GM23338 (cell line): ENCODE results near the gene CCDC146. TPM values are rescaled to one million over a fixed set of nuclear protein-coding genes. Genes with fewer than 3 reads are reported as not detected.
"Not testable (repeated sequence)": the region's sequence is repeated elsewhere in the genome, so short reads cannot be mapped to it uniquely, and the experiment has no call there.

Experiments used
- ATAC-seq: fragments of 200-7000 bp; cut with Tn5 transposase; 3 replicates; pipeline ENCODE4 v1.9.1; 2020
- DNase-seq: peaks from one replicate; pipeline ENCODE4 v3.0.0-alpha.2; 2015; ENCODE audit warnings: low spot score
- H2AFZ ChIP-seq: fragments of 200-600 bp; sonication (generic); 2 replicates; pipeline ENCODE4 v1.8.0; 2016; ENCODE audit warnings: antibody characterized with exemption, mild to moderate bottlenecking, moderate library complexity
- H3F3A ChIP-seq: fragments of 200-600 bp; sonication (generic); replicated peaks from 2 replicates; pipeline ENCODE4 v1.8.0; 2017; ENCODE audit warnings: antibody characterized with exemption, mixed run types, low read depth
- H3K27ac ChIP-seq: fragments of 200-600 bp; sonication (generic); 2 replicates; pipeline ENCODE4 v1.6.1; 2016; ENCODE audit warnings: low read depth
- H3K27me3 ChIP-seq: fragments of 200-600 bp; sonication (generic); 2 replicates; pipeline ENCODE4 v1.8.0; 2016; ENCODE audit warnings: mild to moderate bottlenecking, mixed run types, moderate library complexity; ENCODE audit not compliant: insufficient read depth
- H3K36me3 ChIP-seq: fragments of 200-600 bp; sonication (generic); 2 replicates; pipeline ENCODE4 v1.8.0; 2016; ENCODE audit warnings: mild to moderate bottlenecking; ENCODE audit not compliant: insufficient read depth
- H3K4me1 ChIP-seq: fragments of 200-600 bp; sonication (generic); 2 replicates; pipeline ENCODE4 v1.8.0; 2016; ENCODE audit warnings: mild to moderate bottlenecking, moderate library complexity; ENCODE audit not compliant: insufficient read depth
- H3K4me2 ChIP-seq: fragments of 200-600 bp; sonication (generic); 2 replicates; pipeline ENCODE4 v1.7.1; 2017; ENCODE audit warnings: mixed run types
- H3K4me3 ChIP-seq: fragments of 200-600 bp; sonication (generic); 2 replicates; pipeline ENCODE4 v1.6.1; 2016; ENCODE audit warnings: mixed run types
- H3K79me2 ChIP-seq: fragments of 200-600 bp; sonication (generic); replicated peaks from 2 replicates; pipeline ENCODE4 v1.8.0; 2017; ENCODE audit warnings: mild to moderate bottlenecking; ENCODE audit not compliant: insufficient read depth
- H3K9me2 ChIP-seq: fragments of 200-600 bp; sonication (generic); 2 replicates; pipeline ENCODE4 v1.8.0; 2017; ENCODE audit not compliant: insufficient read depth
- H4K20me1 ChIP-seq: fragments of 200-600 bp; sonication (generic); replicated peaks from 2 replicates; pipeline ENCODE4 v1.8.0; 2017; ENCODE audit warnings: mild to moderate bottlenecking; ENCODE audit not compliant: insufficient read depth
- H3K27ac Mint-ChIP-seq: 2 replicates; pipeline ENCODE4 v1.8.0; 2020; ENCODE audit warnings: inconsistent platforms, mild to moderate bottlenecking, moderate library complexity, mixed read lengths
- H3K27me3 Mint-ChIP-seq: 3 replicates; pipeline ENCODE4 v1.8.0; 2022; ENCODE audit warnings: low read depth, mild to moderate bottlenecking, moderate library complexity, mixed read lengths, inconsistent platforms; ENCODE audit not compliant: insufficient read depth, poor library complexity
- H3K36me3 Mint-ChIP-seq: 3 replicates; pipeline ENCODE4 v1.8.0; 2021; ENCODE audit warnings: low read depth, mild to moderate bottlenecking, inconsistent platforms, moderate library complexity, mixed read lengths
- H3K4me1 Mint-ChIP-seq: 3 replicates; pipeline ENCODE4 v1.8.0; 2020; ENCODE audit warnings: mild to moderate bottlenecking, inconsistent platforms, mixed read lengths
- H3K4me3 Mint-ChIP-seq: 3 replicates; pipeline ENCODE4 v1.8.0; 2021; ENCODE audit warnings: moderate library complexity, mild to moderate bottlenecking, inconsistent platforms, mixed read lengths
- H3K9me3 Mint-ChIP-seq: 3 replicates; pipeline ENCODE4 v1.8.0; 2020; ENCODE audit warnings: moderate library complexity, mild to moderate bottlenecking, inconsistent platforms, mixed read lengths
- CTCF ChIP-seq, 2 experiments: fragments of 200-600 bp in 1 of 2; sonication (generic) in 1 of 2; conservative IDR thresholded peaks; 2 replicates each; pipeline versions ENCODE4 v1.5.1 to v1.6.1; 2016 to 2017; ENCODE audit warnings: antibody characterized with exemption in 2 of 2, low read depth in 2 of 2, mild to moderate bottlenecking in 2 of 2, moderate library complexity in 1 of 2
- polyA plus RNA-seq: library from polyadenylated mRNA; unstranded; fragments of >200 nt; fragmentation: Nextera tagmentation; extraction: Ambion mirVana; gene quantifications from 2 replicates; pipeline ENCODE4 v1.2.1, GENCODE V29; 2016
- total RNA-seq: library from RNA; depleted of rRNA; stranded (reverse); fragments of >200 nt; shearing (Covaris generic); gene quantifications from 2 replicates; pipeline ENCODE4 v1.2.3, GENCODE V29; 2014

CCDC146 gene
- total and polyA plus RNA-seq, 2 experiments from 2014 or later: 0.35 to 0.74 TPM

- H3K4me3 ChIP-seq, H3K4me1 ChIP-seq, H3K36me3 ChIP-seq, H3K4me2 ChIP-seq, DNase-seq, H3K36me3 Mint-ChIP-seq, H3K79me2 ChIP-seq, ATAC-seq, H3K27ac Mint-ChIP-seq, H3K27me3 Mint-ChIP-seq, H3K27ac ChIP-seq, H3K9me2 ChIP-seq, H3K27me3 ChIP-seq, H4K20me1 ChIP-seq, H3K4me3 Mint-ChIP-seq, H3K9me3 Mint-ChIP-seq, H2AFZ ChIP-seq, H3F3A ChIP-seq, H3K4me1 Mint-ChIP-seq: not testable (repeated sequence)
These were observed 14.8 kb upstream of the CCDC146 start for GRCh38 chr7:77107659-77108058.

GRCh38 chr7:77108362-77108761 is 14.1 kb upstream of the CCDC146 start:
- H3K4me1 ChIP-seq, H3K9me2 ChIP-seq, H3K4me2 ChIP-seq: not testable (repeated sequence)

GRCh38 chr7:77112719-77113306 is 9.6 kb upstream of the CCDC146 start:
- TF ChIP-seq CTCF (conservative IDR thresholded peaks at IDR 0.05; ENCODE audit: low read depth in 2 of 2): peak in 1 of 2 experiments; percentile 55; a peak in 3 of 4 replicates
- H3K27ac ChIP-seq, H3K9me2 ChIP-seq, H3K27ac Mint-ChIP-seq, H3K36me3 ChIP-seq, H4K20me1 ChIP-seq, H3K4me1 ChIP-seq, H2AFZ ChIP-seq, H3F3A ChIP-seq, H3K27me3 ChIP-seq, H3K4me3 ChIP-seq, H3K9me3 Mint-ChIP-seq, H3K4me2 ChIP-seq, H3K79me2 ChIP-seq, H3K4me1 Mint-ChIP-seq, ATAC-seq, H3K27me3 Mint-ChIP-seq, H3K4me3 Mint-ChIP-seq, H3K36me3 Mint-ChIP-seq: not testable (repeated sequence)
- DNase-seq: peak; percentile 13

More at GRCh38 chr7:77108362-77108761, 14.1 kb upstream of the CCDC146 start:
- DNase-seq, ATAC-seq, H3F3A ChIP-seq, H2AFZ ChIP-seq, H3K79me2 ChIP-seq, H3K36me3 Mint-ChIP-seq, H3K27me3 Mint-ChIP-seq, H3K27ac ChIP-seq, H3K4me3 ChIP-seq, H3K27ac Mint-ChIP-seq, H3K9me3 Mint-ChIP-seq, H3K27me3 ChIP-seq, H3K4me3 Mint-ChIP-seq, H4K20me1 ChIP-seq, H3K36me3 ChIP-seq, H3K4me1 Mint-ChIP-seq: not testable (repeated sequence)

- H3F3A ChIP-seq, H3K4me1 Mint-ChIP-seq, H3K27me3 Mint-ChIP-seq, H3K27ac ChIP-seq, H3K9me3 Mint-ChIP-seq, H3K4me2 ChIP-seq, DNase-seq, H3K4me3 Mint-ChIP-seq, H3K4me3 ChIP-seq, H3K36me3 ChIP-seq, H3K79me2 ChIP-seq, H4K20me1 ChIP-seq, ATAC-seq, H3K9me2 ChIP-seq, H2AFZ ChIP-seq, H3K36me3 Mint-ChIP-seq, H3K27ac Mint-ChIP-seq, H3K27me3 ChIP-seq, H3K4me1 ChIP-seq: not testable (repeated sequence)
These were observed 3.1 kb downstream of the CCDC146 start for GRCh38 chr7:77125486-77125885.

- not testable (repeated sequence) for H3K4me2 ChIP-seq, H3K4me3 ChIP-seq, H3K27me3 ChIP-seq, H2AFZ ChIP-seq, H3K9me3 Mint-ChIP-seq, H3K4me3 Mint-ChIP-seq, H3K79me2 ChIP-seq, H3K9me2 ChIP-seq, H3K27me3 Mint-ChIP-seq, H3K4me1 ChIP-seq, H3K4me1 Mint-ChIP-seq, H3K27ac Mint-ChIP-seq, H3K36me3 ChIP-seq, H4K20me1 ChIP-seq, H3F3A ChIP-seq, H3K27ac ChIP-seq, H3K36me3 Mint-ChIP-seq, DNase-seq
- peak; percentile 5; the same call in 1 of the 3 replicates for ATAC-seq
These were observed 4.6 kb downstream of the CCDC146 start for GRCh38 chr7:77127009-77127408.

GRCh38 chr7:77128582-77129410 is 6.4 kb downstream of the CCDC146 start:
- not testable (repeated sequence) for H3F3A ChIP-seq, H3K79me2 ChIP-seq

More at GRCh38 chr7:77128582-77129410, 6.4 kb downstream of the CCDC146 start:
- not testable (repeated sequence) for ATAC-seq, H4K20me1 ChIP-seq, H3K4me1 ChIP-seq, H3K36me3 Mint-ChIP-seq, H3K9me3 Mint-ChIP-seq, H3K27me3 Mint-ChIP-seq, H3K4me2 ChIP-seq, H3K27me3 ChIP-seq, H3K36me3 ChIP-seq, H2AFZ ChIP-seq, DNase-seq, H3K4me3 ChIP-seq, H3K4me1 Mint-ChIP-seq, H3K27ac ChIP-seq, H3K27ac Mint-ChIP-seq, H3K4me3 Mint-ChIP-seq, H3K9me2 ChIP-seq
